ENCODE measurements around the gene STRA6.

Gene STRA6

DNA sequence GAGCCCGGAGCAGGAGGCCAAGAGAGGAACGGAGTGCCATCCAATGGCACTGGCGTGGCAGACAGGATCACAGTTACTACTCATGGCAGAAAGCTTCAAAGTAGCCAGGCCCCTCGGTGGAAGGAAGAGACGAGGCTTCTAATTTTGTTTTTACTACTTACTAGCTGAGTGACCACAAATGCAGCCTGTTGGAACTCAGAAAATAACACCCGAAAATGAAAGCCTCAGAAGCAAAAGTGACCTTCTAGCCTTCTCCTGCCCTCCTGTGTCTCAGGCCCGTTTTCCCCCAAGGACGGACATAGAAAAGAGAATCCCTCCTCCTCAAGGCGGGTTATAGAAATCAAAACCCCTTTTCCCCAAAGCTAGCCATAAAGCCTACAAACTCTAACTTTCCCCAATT, 9.9 kb upstream of the STRA6 start:
- H3K4me3 ChIP-seq (replicated peaks; ENCODE audit: low read depth, low read length), result no peak overlapping the region
- TF ChIP-seq, protein P1, sequence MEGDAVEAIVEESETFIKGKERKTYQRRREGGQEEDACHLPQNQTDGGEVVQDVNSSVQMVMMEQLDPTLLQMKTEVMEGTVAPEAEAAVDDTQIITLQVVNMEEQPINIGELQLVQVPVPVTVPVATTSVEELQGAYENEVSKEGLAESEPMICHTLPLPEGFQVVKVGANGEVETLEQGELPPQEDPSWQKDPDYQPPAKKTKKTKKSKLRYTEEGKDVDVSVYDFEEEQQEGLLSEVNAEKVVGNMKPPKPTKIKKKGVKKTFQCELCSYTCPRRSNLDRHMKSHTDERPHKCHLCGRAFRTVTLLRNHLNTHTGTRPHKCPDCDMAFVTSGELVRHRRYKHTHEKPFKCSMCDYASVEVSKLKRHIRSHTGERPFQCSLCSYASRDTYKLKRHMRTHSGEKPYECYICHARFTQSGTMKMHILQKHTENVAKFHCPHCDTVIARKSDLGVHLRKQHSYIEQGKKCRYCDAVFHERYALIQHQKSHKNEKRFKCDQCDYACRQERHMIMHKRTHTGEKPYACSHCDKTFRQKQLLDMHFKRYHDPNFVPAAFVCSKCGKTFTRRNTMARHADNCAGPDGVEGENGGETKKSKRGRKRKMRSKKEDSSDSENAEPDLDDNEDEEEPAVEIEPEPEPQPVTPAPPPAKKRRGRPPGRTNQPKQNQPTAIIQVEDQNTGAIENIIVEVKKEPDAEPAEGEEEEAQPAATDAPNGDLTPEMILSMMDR (IDR thresholded peaks at IDR 0.05; ENCODE audit: low read length, missing control alignments), result no peak
- DNase-seq (ENCODE audit: low read depth), result no peak

DNA sequence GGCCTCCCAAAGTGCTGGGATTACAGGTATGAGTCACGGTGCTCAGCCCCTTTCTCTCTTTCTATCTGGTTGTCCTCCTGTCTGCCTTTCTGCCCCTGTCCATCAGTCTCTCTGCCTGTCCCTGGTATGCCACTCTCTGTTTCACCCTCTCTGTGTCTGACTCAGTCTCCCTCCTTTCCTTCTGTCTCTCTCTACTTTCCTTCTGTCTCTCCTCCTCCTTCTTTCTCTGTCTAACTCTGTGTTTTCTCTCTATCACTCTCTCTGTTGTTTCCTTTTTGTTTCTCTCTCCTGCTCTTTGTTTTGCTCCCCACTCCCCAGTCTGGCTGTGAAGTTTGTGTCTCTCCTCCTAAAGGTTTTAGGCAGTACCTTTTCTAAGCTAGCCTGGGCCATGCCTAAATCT, 9.1 kb upstream of the STRA6 start:
- TF ChIP-seq, protein P1 (IDR thresholded peaks at IDR 0.05; ENCODE audit: low read length, missing control alignments), result no peak
- no peak for DNase-seq (ENCODE audit: low read depth)
- H3K4me3 ChIP-seq (replicated peaks; ENCODE audit: low read depth, low read length), result no peak overlapping the region

DNA sequence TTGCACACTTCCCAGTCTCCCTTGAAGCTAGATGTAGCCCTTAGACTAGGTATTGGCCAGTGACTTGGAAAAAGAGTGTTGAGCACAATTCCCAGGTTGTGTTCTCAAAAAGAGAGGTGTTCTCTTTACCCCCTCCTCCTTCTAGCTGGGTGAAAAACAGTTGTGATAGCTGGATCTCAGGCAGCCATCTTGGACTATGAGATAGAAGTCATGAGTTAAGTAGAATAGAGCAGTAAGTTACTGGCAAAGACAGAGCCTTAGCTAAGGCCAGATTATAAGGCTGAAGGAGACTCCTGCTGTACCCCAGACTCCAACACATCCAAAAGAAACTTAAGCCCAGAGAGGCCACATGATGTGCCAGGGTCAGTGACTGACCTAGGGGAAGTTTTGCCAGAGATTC, 8.1 kb upstream of the STRA6 start:
- no peak for DNase-seq (ENCODE audit: low read depth)
- TF ChIP-seq, protein P1 (IDR thresholded peaks at IDR 0.05; ENCODE audit: low read length, missing control alignments), result no peak
- no peak overlapping the region for H3K4me3 ChIP-seq (replicated peaks; ENCODE audit: low read depth, low read length)

DNA sequence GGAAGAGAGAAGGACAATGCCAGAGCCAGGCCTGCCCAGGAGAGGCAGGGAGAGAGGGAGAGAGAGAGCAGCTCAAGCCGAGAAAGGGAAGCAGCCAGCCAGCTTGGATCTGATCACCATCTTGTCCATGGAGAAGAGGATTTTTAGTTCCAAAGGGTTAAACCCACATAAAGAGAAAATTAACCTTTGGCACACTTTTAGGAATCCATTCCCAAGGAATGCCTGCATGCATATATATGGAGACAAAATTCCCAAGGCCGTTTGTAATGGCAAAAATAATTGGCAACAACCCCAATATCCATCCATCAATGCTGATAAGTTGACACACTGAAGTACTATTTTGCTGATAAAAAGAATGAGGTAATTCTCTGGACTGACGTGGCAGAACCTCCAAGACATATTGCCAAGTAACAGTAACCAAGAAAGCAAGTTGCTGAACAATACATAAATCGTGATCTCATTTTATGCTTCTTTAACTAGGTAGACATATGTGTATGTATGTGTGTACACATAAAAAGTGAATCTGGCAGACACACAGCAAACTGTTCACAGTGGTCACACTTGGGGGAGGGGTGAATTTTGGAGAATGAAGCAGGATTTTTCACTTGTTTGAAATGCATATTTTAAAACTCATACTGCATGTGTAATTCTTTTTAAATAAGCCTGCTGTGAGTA, 7.5 kb upstream of the STRA6 start:
- TF ChIP-seq, protein P1 (IDR thresholded peaks at IDR 0.05; ENCODE audit: low read length, missing control alignments), result no peak
- no peak overlapping the region for H3K4me3 ChIP-seq (replicated peaks; ENCODE audit: low read depth, low read length)
- DNase-seq (ENCODE audit: low read depth), result peak; percentile 97

DNA sequence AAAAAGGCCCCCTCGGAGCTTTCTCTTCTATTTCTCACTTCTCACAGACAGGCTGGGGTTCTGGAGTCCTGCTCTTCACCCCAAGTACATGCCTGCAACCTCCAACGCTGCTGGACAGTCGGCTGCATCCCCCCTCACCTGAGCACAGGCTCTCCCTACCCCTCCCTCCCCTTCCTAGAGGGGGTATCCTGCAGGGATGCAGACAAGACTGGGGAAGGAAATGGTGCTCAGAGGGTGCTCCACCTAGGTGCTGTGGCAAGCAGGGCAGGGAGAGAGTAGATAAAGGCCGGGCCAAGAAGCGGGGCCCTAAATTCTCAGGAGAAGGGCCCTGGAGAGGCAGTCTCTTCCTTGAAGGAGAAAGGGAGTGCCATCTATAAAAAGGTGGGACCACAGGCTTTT, 7.0 kb upstream of the STRA6 start:
- no peak overlapping the region for H3K4me3 ChIP-seq (replicated peaks; ENCODE audit: low read depth, low read length)
- TF ChIP-seq, protein P1 (IDR thresholded peaks at IDR 0.05; ENCODE audit: low read length, missing control alignments), result no peak
- no peak for DNase-seq (ENCODE audit: low read depth)

DNA sequence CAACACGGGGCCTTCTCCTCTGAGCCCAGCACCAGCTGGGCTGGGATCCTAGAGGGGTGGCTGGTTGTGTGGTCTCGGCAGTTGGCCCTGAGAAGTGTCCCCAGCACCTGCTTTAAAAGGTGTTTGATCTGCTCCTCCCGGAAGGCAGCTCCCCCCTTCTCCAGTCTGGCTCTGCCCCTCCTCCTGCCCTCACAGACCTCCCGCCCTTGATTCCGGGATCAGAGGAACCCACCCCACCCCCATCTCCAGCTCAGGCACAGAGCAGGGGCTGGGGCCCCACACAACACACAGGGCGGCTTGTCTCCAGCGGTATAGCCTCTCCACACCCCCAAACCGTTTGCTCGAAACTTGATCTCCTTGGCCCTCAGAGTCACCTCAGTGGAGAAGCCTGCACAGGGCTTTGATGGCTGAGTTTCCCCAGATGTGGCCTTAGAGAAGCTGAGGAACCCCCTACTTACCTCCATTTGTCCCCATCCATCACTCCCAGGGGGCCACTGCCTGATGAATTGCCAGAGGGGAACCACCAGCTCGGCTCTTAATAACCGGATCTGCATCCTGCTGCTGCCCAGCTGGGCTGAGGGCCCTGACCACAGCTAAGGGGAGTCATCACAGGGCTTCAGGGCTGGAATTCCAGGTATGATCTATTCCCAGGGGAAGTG, 6.4 kb upstream of the STRA6 start:
- DNase-seq (ENCODE audit: low read depth), result peak; percentile 45
- TF ChIP-seq, protein P1 (IDR thresholded peaks at IDR 0.05; ENCODE audit: low read length, missing control alignments), result no peak

DNA sequence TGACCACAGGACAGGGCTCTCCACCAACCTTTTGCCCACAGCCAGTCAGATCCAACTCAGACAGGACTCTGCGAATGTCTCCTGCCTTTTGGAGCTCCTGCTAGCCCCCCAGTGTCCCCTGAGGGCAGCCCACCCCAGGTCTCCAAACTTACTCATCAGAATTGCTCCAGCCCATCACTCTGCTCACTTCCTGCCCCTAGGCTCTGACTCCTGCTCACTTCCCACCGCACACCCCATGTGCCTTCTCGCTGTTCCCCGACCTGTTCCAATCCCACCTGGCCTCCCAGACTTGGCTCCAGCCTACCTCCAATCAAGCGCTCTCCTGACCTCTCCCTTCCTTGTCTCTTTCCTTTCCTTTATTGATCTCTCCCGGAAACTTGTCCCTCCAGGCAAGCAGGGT, 5.9 kb upstream of the STRA6 start:
- no peak for DNase-seq (ENCODE audit: low read depth)
- TF ChIP-seq, protein P1 (IDR thresholded peaks at IDR 0.05; ENCODE audit: low read length, missing control alignments), result no peak
- no peak overlapping the region for H3K4me3 ChIP-seq (replicated peaks; ENCODE audit: low read depth, low read length)

More for the DNA sequence above, 6.4 kb upstream of the STRA6 start:
- no peak overlapping the region for H3K4me3 ChIP-seq (replicated peaks; ENCODE audit: low read depth, low read length)

All from fibroblast of pulmonary artery (primary cell).